Measurements from ENCODE around the gene HAX1.
"Not testable (repeated sequence)": the region's sequence is repeated elsewhere in the genome, so short reads cannot be mapped to it uniquely, and the experiment has no call there.

HAX1 gene

DNA sequence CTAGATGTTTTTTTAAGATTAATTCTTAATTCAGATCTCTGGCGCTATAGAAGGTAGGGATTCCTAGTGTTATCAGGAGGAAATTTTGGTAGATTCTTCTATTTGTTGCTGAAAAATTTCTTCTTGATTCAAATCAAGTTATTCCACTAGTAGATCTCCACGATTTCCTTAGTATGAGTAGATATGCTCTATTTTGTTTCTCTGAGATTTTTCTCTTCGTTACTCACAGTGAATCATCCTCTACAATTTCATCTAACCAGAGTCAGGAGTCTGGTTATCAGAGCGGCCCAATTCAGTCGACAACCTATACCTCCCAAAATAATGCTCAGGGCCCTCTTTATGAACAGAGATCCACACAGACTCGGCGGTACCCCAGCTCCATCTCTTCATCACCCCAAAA lies 18.8 kb upstream of the HAX1 start:
- no peak overlapping the region for H3K9ac ChIP-seq (ENCODE audit: low read length)
- H3K4me1 ChIP-seq (ENCODE audit: control insufficient read depth, insufficient read depth, low read length) = no peaks in the 10 kb centered on the region
- H3K36me3 ChIP-seq (ENCODE audit: control insufficient read depth, insufficient read depth, low read length) = peaks cover 54% of the 10 kb centered on the region
- no peaks in the 10 kb centered on the region for H3K27me3 ChIP-seq (ENCODE audit: control insufficient read depth, insufficient read depth, low read length)
- no peak overlapping the region for H3K4me3 ChIP-seq (ENCODE audit: low read length)
- H3K27ac ChIP-seq (ENCODE audit: low read depth, low read length) = no peak overlapping the region

DNA sequence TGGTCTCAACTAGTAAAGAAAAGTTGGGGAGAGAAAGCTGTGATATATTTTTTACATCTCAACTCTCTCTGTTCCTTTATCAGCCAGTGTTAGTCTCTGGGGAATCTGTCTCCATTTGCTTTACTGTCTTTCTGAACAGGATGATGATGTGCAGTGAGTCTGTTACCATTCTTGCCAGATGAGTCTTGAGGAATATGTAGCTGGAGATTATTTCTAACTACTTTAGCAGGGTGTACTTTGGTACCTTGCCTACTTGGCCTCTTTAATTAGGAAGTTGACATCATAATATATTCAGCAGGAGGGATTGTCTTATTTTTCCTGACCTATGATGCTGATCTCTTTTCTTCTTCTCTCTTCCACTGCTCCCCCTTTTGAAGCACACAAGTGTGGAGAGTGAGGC lies 15.7 kb upstream of the HAX1 start:
- H3K36me3 ChIP-seq (ENCODE audit: control insufficient read depth, insufficient read depth, low read length) = peaks cover 71% of the 10 kb centered on the region
- no peaks in the 10 kb centered on the region for H3K27me3 ChIP-seq (ENCODE audit: control insufficient read depth, insufficient read depth, low read length)

GRCh38 chr1:154258784-154259183 lies 13.6 kb upstream of the HAX1 start:
- Histone ChIP-seq H3K9ac (ENCODE audit: low read length) (no peak overlapping the region), H3K36me3 (ENCODE audit: control insufficient read depth, insufficient read depth, low read length) (peaks cover 80% of the 10 kb centered on the region), H3K4me3 (ENCODE audit: low read length) (no peak overlapping the region), H3K4me1 (ENCODE audit: control insufficient read depth, insufficient read depth, low read length) (no peaks in the 10 kb centered on the region), H3K27me3 (ENCODE audit: control insufficient read depth, insufficient read depth, low read length) (no peaks in the 10 kb centered on the region), H3K27ac (ENCODE audit: low read depth, low read length) (no peak overlapping the region)

More for the DNA sequence above, 15.7 kb upstream of the HAX1 start:
- Histone ChIP-seq H3K27ac (ENCODE audit: low read depth, low read length) (no peak overlapping the region), H3K4me1 (ENCODE audit: control insufficient read depth, insufficient read depth, low read length) (no peaks in the 10 kb centered on the region), H3K4me3 (ENCODE audit: low read length) (no peak overlapping the region), H3K9ac (ENCODE audit: low read length) (no peak overlapping the region)

DNA sequence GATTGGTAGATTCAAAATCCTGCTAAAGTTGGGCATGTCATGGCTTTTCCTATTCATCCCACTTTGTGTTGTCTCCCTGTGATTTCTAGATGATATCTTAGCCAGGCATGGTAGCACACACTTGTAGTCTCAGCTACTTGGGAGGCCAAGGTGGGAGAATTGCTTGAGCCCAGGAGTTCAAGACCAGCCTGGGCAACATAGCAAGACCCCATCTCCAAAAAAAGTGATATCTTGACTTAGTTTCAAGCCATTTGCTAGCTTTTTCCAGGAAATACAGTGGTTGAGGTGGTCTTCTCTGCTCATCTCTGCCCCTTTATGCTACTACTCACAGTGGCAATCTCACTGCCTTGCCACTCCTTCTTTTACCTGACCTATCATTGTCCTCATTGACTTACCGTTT lies 12.3 kb upstream of the HAX1 start:
- H3K4me3 ChIP-seq (ENCODE audit: low read length) = no peak overlapping the region
- no peak overlapping the region for H3K27ac ChIP-seq (ENCODE audit: low read depth, low read length)
- peaks cover 69% of the 10 kb centered on the region for H3K36me3 ChIP-seq (ENCODE audit: control insufficient read depth, insufficient read depth, low read length)
- H3K9ac ChIP-seq (ENCODE audit: low read length) = no peak overlapping the region
- H3K27me3 ChIP-seq (ENCODE audit: control insufficient read depth, insufficient read depth, low read length) = no peaks in the 10 kb centered on the region
- H3K4me1 ChIP-seq (ENCODE audit: control insufficient read depth, insufficient read depth, low read length) = no peaks in the 10 kb centered on the region

DNA sequence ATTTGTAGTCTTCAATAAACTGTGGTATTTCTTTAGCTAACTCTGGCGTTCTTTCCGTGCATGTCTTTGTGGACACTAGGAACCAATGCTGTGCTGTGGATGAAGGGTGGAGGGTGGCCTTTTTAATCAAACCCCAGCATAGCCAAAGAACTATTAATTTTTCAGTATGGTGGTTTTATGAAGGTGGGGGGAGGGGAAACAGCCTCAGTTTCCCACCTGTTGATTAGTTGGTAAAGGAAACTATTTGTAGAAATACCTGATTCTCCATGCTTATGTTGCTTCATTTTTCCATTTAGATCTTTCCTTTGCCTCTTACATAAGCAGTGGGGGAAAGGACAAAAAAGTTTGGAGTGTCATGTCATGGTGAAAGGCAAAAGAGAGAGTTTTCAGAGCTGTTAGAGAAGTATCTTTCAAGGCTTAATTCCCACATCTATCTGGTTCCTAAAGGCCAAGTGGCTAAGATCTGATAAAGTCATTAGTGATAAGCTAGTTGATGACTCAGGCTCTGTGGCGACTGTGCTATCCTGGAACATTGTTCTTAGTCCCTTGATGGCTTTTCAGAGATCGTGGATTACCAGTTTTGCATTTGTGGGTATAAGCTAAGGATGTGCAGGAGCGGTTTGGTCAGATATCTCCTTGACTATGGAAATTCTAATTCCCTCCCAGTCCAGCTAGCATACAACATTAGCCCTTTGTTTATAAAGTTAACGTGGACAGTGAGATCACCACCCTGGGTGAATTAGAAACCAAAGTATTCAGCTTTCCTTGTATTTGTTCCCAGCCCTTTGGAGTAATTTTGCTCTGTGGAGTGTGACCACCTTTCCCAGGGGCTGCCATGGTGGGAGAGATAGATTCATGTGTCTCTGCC lies 8.7 kb upstream of the HAX1 start:
- Histone ChIP-seq H3K27ac (ENCODE audit: low read depth, low read length) (no peak overlapping the region), H3K4me3 (ENCODE audit: low read length) (no peak overlapping the region), H3K36me3 (ENCODE audit: control insufficient read depth, insufficient read depth, low read length) (peaks cover 45% of the 10 kb centered on the region), H3K4me1 (ENCODE audit: control insufficient read depth, insufficient read depth, low read length) (no peaks in the 10 kb centered on the region), H3K27me3 (ENCODE audit: control insufficient read depth, insufficient read depth, low read length) (no peaks in the 10 kb centered on the region), H3K9ac (ENCODE audit: low read length) (no peak overlapping the region)

DNA sequence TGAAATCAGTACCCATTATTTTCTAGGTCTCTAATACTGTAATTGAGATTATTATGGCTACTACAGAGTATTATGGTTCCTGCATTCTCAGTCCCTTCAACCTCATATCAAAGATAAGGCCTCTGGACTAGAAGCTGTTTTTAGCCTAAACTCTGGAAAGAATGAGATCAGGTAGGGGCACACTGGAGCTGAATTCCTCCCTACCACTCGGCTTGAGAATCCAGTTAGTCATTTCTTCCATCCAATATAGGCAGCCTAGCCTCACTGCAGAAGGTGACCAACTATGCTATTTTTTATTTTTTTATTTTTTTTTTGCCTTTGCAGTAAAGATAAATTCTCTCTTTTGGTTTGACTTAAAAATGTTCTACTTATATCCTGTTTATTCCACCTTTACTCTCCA lies 8.0 kb upstream of the HAX1 start:
- Histone ChIP-seq H3K36me3 (ENCODE audit: control insufficient read depth, insufficient read depth, low read length) (peaks cover 47% of the 10 kb centered on the region), H3K4me3 (ENCODE audit: low read length) (no peak overlapping the region), H3K27ac (ENCODE audit: low read depth, low read length) (no peak overlapping the region)

GRCh38 chr1:154265586-154265985 lies 6.8 kb upstream of the HAX1 start:
- H3K4me3 ChIP-seq (ENCODE audit: low read length) = no peak overlapping the region
- no peak overlapping the region for H3K9ac ChIP-seq (ENCODE audit: low read length)
- no peaks in the 10 kb centered on the region for H3K27me3 ChIP-seq (ENCODE audit: control insufficient read depth, insufficient read depth, low read length)
- peaks cover 38% of the 10 kb centered on the region for H3K36me3 ChIP-seq (ENCODE audit: control insufficient read depth, insufficient read depth, low read length)
- no peaks in the 10 kb centered on the region for H3K4me1 ChIP-seq (ENCODE audit: control insufficient read depth, insufficient read depth, low read length)
- no peak overlapping the region for H3K27ac ChIP-seq (ENCODE audit: low read depth, low read length)

More for the DNA sequence above, 8.0 kb upstream of the HAX1 start:
- H3K4me1 ChIP-seq (ENCODE audit: control insufficient read depth, insufficient read depth, low read length) = no peaks in the 10 kb centered on the region
- no peaks in the 10 kb centered on the region for H3K27me3 ChIP-seq (ENCODE audit: control insufficient read depth, insufficient read depth, low read length)
- H3K9ac ChIP-seq (ENCODE audit: low read length) = no peak overlapping the region

GRCh38 chr1:154270833-154271232 lies 1.6 kb upstream of the HAX1 start:
- Histone ChIP-seq H3K27ac (ENCODE audit: low read depth, low read length) (no peak overlapping the region), H3K36me3 (ENCODE audit: control insufficient read depth, insufficient read depth, low read length) (peaks cover 13% of the 10 kb centered on the region), H3K4me1 (ENCODE audit: control insufficient read depth, insufficient read depth, low read length) (peaks cover 9% of the 10 kb centered on the region), H3K27me3 (ENCODE audit: control insufficient read depth, insufficient read depth, low read length) (no peaks in the 10 kb centered on the region), H3K9ac (ENCODE audit: low read length) (no peak overlapping the region), H3K4me3 (ENCODE audit: low read length) (no peak overlapping the region)

GRCh38 chr1:154272999-154273563 lies 652 bp downstream of the HAX1 start:
- Histone ChIP-seq H3K9ac (ENCODE audit: low read length) (peak overlapping the region; percentile 92), H3K36me3 (ENCODE audit: control insufficient read depth, insufficient read depth, low read length) (peaks cover 13% of the 10 kb centered on the region), H3K27me3 (ENCODE audit: control insufficient read depth, insufficient read depth, low read length) (no peaks in the 10 kb centered on the region), H3K27ac (ENCODE audit: low read depth, low read length) (peak overlapping the region; percentile 87), H3K4me3 (ENCODE audit: low read length) (peak overlapping the region; percentile 99), H3K4me1 (ENCODE audit: control insufficient read depth, insufficient read depth, low read length) (peaks cover 9% of the 10 kb centered on the region)

DNA sequence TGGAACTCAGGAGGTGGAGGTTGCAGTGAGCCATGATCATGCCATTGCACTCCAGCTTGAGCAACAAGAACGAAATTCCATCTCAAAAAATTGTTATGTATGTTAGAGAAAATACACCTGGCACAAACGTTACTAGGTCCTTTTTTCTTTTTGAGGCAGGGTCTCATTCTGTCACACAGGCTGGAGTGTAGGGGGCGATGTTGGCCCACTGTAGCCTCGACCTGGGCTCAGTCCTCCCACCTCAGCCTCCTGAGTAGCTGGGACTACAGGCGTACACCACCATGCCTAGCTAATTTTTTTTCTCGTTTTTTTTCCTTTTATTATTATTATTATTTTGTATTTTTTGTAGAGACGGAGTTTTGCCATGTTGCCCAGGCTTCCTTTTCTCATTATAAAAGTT lies 4.4 kb downstream of the HAX1 start:
- no peaks in the 10 kb centered on the region for H3K27me3 ChIP-seq (ENCODE audit: control insufficient read depth, insufficient read depth, low read length)

DNA sequence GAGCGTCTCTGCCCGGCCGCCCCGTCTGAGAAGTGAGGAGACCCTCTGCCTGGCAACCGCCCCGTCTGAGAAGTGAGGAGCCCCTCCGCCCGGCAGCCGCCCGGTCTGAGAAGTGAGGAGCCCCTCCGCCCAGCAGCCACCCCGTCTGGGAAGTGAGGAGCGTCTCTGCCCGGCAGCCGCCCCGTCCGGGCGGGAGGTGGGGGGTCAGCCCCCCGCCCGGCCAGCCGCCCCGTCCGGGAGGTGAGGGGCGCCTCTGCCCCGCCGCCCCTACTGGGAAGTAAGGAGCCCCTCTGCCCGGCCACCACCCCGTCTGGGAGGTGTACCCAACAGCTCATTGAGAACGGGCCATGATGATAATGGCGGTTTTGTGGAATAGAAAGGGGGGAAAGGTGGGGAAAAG lies 15.2 kb downstream of the HAX1 start:
- not testable (repeated sequence) for H3K4me3 ChIP-seq (ENCODE audit: low read length); H3K27ac ChIP-seq (ENCODE audit: low read depth, low read length); H3K9ac ChIP-seq (ENCODE audit: low read length); H3K27me3 ChIP-seq (ENCODE audit: control insufficient read depth, insufficient read depth, low read length); H3K36me3 ChIP-seq (ENCODE audit: control insufficient read depth, insufficient read depth, low read length); H3K4me1 ChIP-seq (ENCODE audit: control insufficient read depth, insufficient read depth, low read length)

More for the DNA sequence above, 4.4 kb downstream of the HAX1 start:
- Histone ChIP-seq H3K4me1 (ENCODE audit: control insufficient read depth, insufficient read depth, low read length) (peaks cover 6% of the 10 kb centered on the region), H3K4me3 (ENCODE audit: low read length) (no peak overlapping the region), H3K27ac (ENCODE audit: low read depth, low read length) (no peak overlapping the region), H3K9ac (ENCODE audit: low read length) (no peak overlapping the region), H3K36me3 (ENCODE audit: control insufficient read depth, insufficient read depth, low read length) (no peaks in the 10 kb centered on the region)

- H3K9ac ChIP-seq (ENCODE audit: low read length) = no peak overlapping the region
- no peaks in the 10 kb centered on the region for H3K4me1 ChIP-seq (ENCODE audit: control insufficient read depth, insufficient read depth, low read length)
- H3K4me3 ChIP-seq (ENCODE audit: low read length) = no peak overlapping the region
- H3K36me3 ChIP-seq (ENCODE audit: control insufficient read depth, insufficient read depth, low read length) = no peaks in the 10 kb centered on the region
- H3K27me3 ChIP-seq (ENCODE audit: control insufficient read depth, insufficient read depth, low read length) = no peaks in the 10 kb centered on the region
- H3K27ac ChIP-seq (ENCODE audit: low read depth, low read length) = no peak overlapping the region
Measured at GRCh38 chr1:154288661-154289060, 16.2 kb downstream of the HAX1 start.

GRCh38 chr1:154290921-154291320 lies 18.5 kb downstream of the HAX1 start:
- Histone ChIP-seq H3K9ac (ENCODE audit: low read length) (no peak overlapping the region), H3K36me3 (ENCODE audit: control insufficient read depth, insufficient read depth, low read length) (no peaks in the 10 kb centered on the region), H3K4me3 (ENCODE audit: low read length) (no peak overlapping the region), H3K27me3 (ENCODE audit: control insufficient read depth, insufficient read depth, low read length) (no peaks in the 10 kb centered on the region), H3K27ac (ENCODE audit: low read depth, low read length) (no peak overlapping the region), H3K4me1 (ENCODE audit: control insufficient read depth, insufficient read depth, low read length) (no peaks in the 10 kb centered on the region)
